Lower lobe of right lung (tissue), 2 donors: Measurements from ENCODE around the gene LRRC4C. TPM values are rescaled to one million over a fixed set of nuclear protein-coding genes. Genes with fewer than 3 reads are reported as not detected.

Source experiments
- ATAC-seq, 2 donors: fragments of 200-7000 bp; cut with Tn5 transposase; one replicate each; pipeline ENCODE4 v1.9.1; 2020 to 2022; ENCODE audit warnings: mild to moderate bottlenecking in 2 of 2, moderate library complexity in 2 of 2
- DNase-seq: peaks from one replicate; pipeline ENCODE4 v3.0.0-alpha.2; 2020
- H3K27ac ChIP-seq: fragments of 200-600 bp; one replicate; pipeline ENCODE4 v1.8.0; 2022
- H3K27me3 ChIP-seq: fragments of 200-600 bp; one replicate; pipeline ENCODE4 v1.8.0; 2022; ENCODE audit warnings: low read depth
- H3K36me3 ChIP-seq: fragments of 200-600 bp; one replicate; pipeline ENCODE4 v1.8.0; 2022; ENCODE audit warnings: mild to moderate bottlenecking
- H3K4me1 ChIP-seq: fragments of 200-600 bp; one replicate; pipeline ENCODE4 v1.8.0; 2022
- H3K4me3 ChIP-seq: fragments of 200-600 bp; one replicate; pipeline ENCODE4 v1.8.0; 2022; ENCODE audit warnings: mild to moderate bottlenecking
- H3K9me3 ChIP-seq: fragments of 200-600 bp; one replicate; pipeline ENCODE4 v1.8.0; 2022
- CTCF ChIP-seq: fragments of 200-600 bp; IDR thresholded peaks from one replicate; pipeline ENCODE4 v1.8.0; 2022; ENCODE audit warnings: antibody characterized with exemption, mild to moderate bottlenecking
- intact Hi-C: fragments of 100-400 bp; cut with DNase I; formaldehyde crosslinking; loops from one replicate; pipeline ENCODE4 v1.11.0; 2022
- total RNA-seq: library from RNA; stranded (reverse); fragmentation: NEBNext Ultra II Directional; extraction: Animal tissue kit (Norgen Biotek cat#: 25700); gene quantifications from one replicate; pipeline ENCODE4 v1.2.1, GENCODE V29; 2021
- donor health status: DM: no; HTN: yes; CAD: no; lungs with severe emphysema.

The LRRC4C gene
- total RNA-seq, 1 donor from 2014 or later, result 0.86 TPM

- no peak overlapping the region for H3K4me3 ChIP-seq
- no peak for TF ChIP-seq CTCF
- H3K27ac ChIP-seq, result no peak overlapping the region
- no peak for ATAC-seq
- no peaks in the 10 kb centered on the region for H3K4me1 ChIP-seq
- no peaks in the 10 kb centered on the region for H3K27me3 ChIP-seq
- intact Hi-C loops, result no loop called here
- no peaks in the 10 kb centered on the region for H3K9me3 ChIP-seq
- no peaks in the 10 kb centered on the region for H3K36me3 ChIP-seq
- DNase-seq, result no peak
Measured at GRCh38 chr11:40240284-40240683, 1219.2 kb downstream of the LRRC4C start.

- ATAC-seq (no peak), DNase-seq (no peak)
- no peaks in the 10 kb centered on the region for H3K36me3 ChIP-seq
- intact Hi-C loops, result no loop called here
- H3K27ac ChIP-seq, result no peak overlapping the region
- no peaks in the 10 kb centered on the region for H3K27me3 ChIP-seq
- no peaks in the 10 kb centered on the region for H3K4me1 ChIP-seq
- no peaks in the 10 kb centered on the region for H3K9me3 ChIP-seq
- no peak for TF ChIP-seq CTCF
- no peak overlapping the region for H3K4me3 ChIP-seq
Measured at GRCh38 chr11:40236526-40236925, 1222.9 kb downstream of the LRRC4C start.

- intact Hi-C loops, result no loop called here
- DNase-seq (no peak), ATAC-seq (no peak)
- no peaks in the 10 kb centered on the region for H3K27me3 ChIP-seq
- no peaks in the 10 kb centered on the region for H3K4me1 ChIP-seq
- no peaks in the 10 kb centered on the region for H3K9me3 ChIP-seq
- no peak overlapping the region for H3K4me3 ChIP-seq
- no peak overlapping the region for H3K27ac ChIP-seq
- no peak for TF ChIP-seq CTCF
- no peaks in the 10 kb centered on the region for H3K36me3 ChIP-seq
Measured at GRCh38 chr11:40235841-40236240, 1223.6 kb downstream of the LRRC4C start.

GRCh38 chr11:40230821-40231220, 1228.6 kb downstream of the LRRC4C start:
- TF ChIP-seq CTCF, result no peak
- DNase-seq (no peak), ATAC-seq (no peak)
- intact Hi-C loops, result no loop called here
- H3K36me3 ChIP-seq, result no peaks in the 10 kb centered on the region
- no peaks in the 10 kb centered on the region for H3K27me3 ChIP-seq
- H3K4me1 ChIP-seq, result no peaks in the 10 kb centered on the region
- H3K9me3 ChIP-seq, result no peaks in the 10 kb centered on the region
- H3K4me3 ChIP-seq, result no peak overlapping the region
- H3K27ac ChIP-seq, result no peak overlapping the region

GRCh38 chr11:40228662-40229061, 1230.8 kb downstream of the LRRC4C start:
- no peaks in the 10 kb centered on the region for H3K4me1 ChIP-seq
- TF ChIP-seq CTCF, result no peak
- no peaks in the 10 kb centered on the region for H3K36me3 ChIP-seq
- H3K4me3 ChIP-seq, result no peak overlapping the region
- ATAC-seq, result no peak
- H3K27ac ChIP-seq, result no peak overlapping the region
- H3K27me3 ChIP-seq, result no peaks in the 10 kb centered on the region
- no peak for DNase-seq
- no peaks in the 10 kb centered on the region for H3K9me3 ChIP-seq
- intact Hi-C loops, result no loop called here

- no peaks in the 10 kb centered on the region for H3K4me1 ChIP-seq
- no peak for DNase-seq
- intact Hi-C loops, result no loop called here
- no peaks in the 10 kb centered on the region for H3K9me3 ChIP-seq
- no peak overlapping the region for H3K27ac ChIP-seq
- H3K4me3 ChIP-seq, result no peak overlapping the region
- H3K27me3 ChIP-seq, result no peaks in the 10 kb centered on the region
- no peak for TF ChIP-seq CTCF
- no peak for ATAC-seq
- no peaks in the 10 kb centered on the region for H3K36me3 ChIP-seq
Measured at GRCh38 chr11:40227730-40228129, 1231.7 kb downstream of the LRRC4C start.
